ENCODE data around the gene FBXO17.

The FBXO17 gene

GRCh38 chr19:38898788-38899446, 76.6 kb downstream of the FBXO17 start:
- in situ Hi-C loops (cut with HindIII; ENCODE audit: low pct_ligation_motif_present, low sequenced_read_pairs), result no loop called here
- Histone ChIP-seq H3K27ac (peak overlapping the region; percentile 71), H3K4me3 (ENCODE audit: low read depth, low read length) (peak overlapping the region; percentile 92), H3K27me3 (replicated peaks) (no peaks in the 10 kb centered on the region), H3K36me3 (replicated peaks) (no peaks in the 10 kb centered on the region)
- DNase-seq, result peak; percentile 11
- TF ChIP-seq CTCF (IDR thresholded peaks at IDR 0.05; ENCODE audit: low read depth, low read length, missing control alignments), result no peak

- Histone ChIP-seq H3K36me3 (replicated peaks) (no peaks in the 10 kb centered on the region), H3K27me3 (replicated peaks) (no peaks in the 10 kb centered on the region), H3K4me3 (ENCODE audit: low read depth, low read length) (no peak overlapping the region), H3K27ac (no peak overlapping the region)
- in situ Hi-C loops (cut with HindIII; ENCODE audit: low pct_ligation_motif_present, low sequenced_read_pairs), result no loop called here
- no peak for TF ChIP-seq CTCF (IDR thresholded peaks at IDR 0.05; ENCODE audit: low read depth, low read length, missing control alignments)
- no peak for DNase-seq
These were observed 80.6 kb downstream of the FBXO17 start for GRCh38 chr19:38894968-38895367.

- H3K27ac ChIP-seq, result no peak overlapping the region
- DNase-seq, result no peak
- H3K4me3 ChIP-seq (ENCODE audit: low read depth, low read length), result no peak overlapping the region
- H3K27me3 ChIP-seq (replicated peaks), result no peaks in the 10 kb centered on the region
- TF ChIP-seq CTCF (IDR thresholded peaks at IDR 0.05; ENCODE audit: low read depth, low read length, missing control alignments), result no peak
- peaks cover 13% of the 10 kb centered on the region for H3K36me3 ChIP-seq (replicated peaks)
- in situ Hi-C loops (cut with HindIII; ENCODE audit: low pct_ligation_motif_present, low sequenced_read_pairs), result no loop called here
These were observed 82.2 kb downstream of the FBXO17 start for GRCh38 chr19:38893341-38893771.

GRCh38 chr19:38892841-38893240, 82.7 kb downstream of the FBXO17 start:
- Histone ChIP-seq H3K4me3 (ENCODE audit: low read depth, low read length) (no peak overlapping the region), H3K27ac (no peak overlapping the region), H3K36me3 (replicated peaks) (peaks cover 14% of the 10 kb centered on the region), H3K27me3 (replicated peaks) (no peaks in the 10 kb centered on the region)
- TF ChIP-seq CTCF (IDR thresholded peaks at IDR 0.05; ENCODE audit: low read depth, low read length, missing control alignments), result no peak
- in situ Hi-C loops (cut with HindIII; ENCODE audit: low pct_ligation_motif_present, low sequenced_read_pairs), result no loop called here
- DNase-seq, result no peak

GRCh38 chr19:38891771-38892170, 83.8 kb downstream of the FBXO17 start:
- TF ChIP-seq CTCF (IDR thresholded peaks at IDR 0.05; ENCODE audit: low read depth, low read length, missing control alignments), result no peak

More at GRCh38 chr19:38891771-38892170, 83.8 kb downstream of the FBXO17 start:
- Histone ChIP-seq H3K27ac (no peak overlapping the region), H3K27me3 (replicated peaks) (no peaks in the 10 kb centered on the region), H3K4me3 (ENCODE audit: low read depth, low read length) (no peak overlapping the region), H3K36me3 (replicated peaks) (peaks cover 14% of the 10 kb centered on the region)
- no peak for DNase-seq
- in situ Hi-C loops (cut with HindIII; ENCODE audit: low pct_ligation_motif_present, low sequenced_read_pairs), result no loop called here
